Heart right ventricle (tissue), 16 donors: ENCODE data around the gene CAMK1D. TPM values are rescaled to one million over a fixed set of nuclear protein-coding genes. Genes with fewer than 3 reads are reported as not detected.

Experiments
- ATAC-seq, 8 donors: fragments of 200-7000 bp; cut with Tn5 transposase; one replicate each; pipeline ENCODE4 v1.9.1; 2020; ENCODE audit warnings: mild to moderate bottlenecking in 8 of 8, moderate library complexity in 8 of 8, moderate number of reproducible peaks in 1 of 8
- DNase-seq, 2 donors: peaks; one replicate each; pipeline ENCODE4 v3.0.0-alpha.2; 2020
- H3K27ac ChIP-seq, 10 donors: fragments of 200-600 bp; sonication (generic) in 2 of 10; one replicate each; pipeline versions ENCODE4 v1.5.0 to v1.8.0; 2020 to 2022; ENCODE audit warnings: mild to moderate bottlenecking in 3 of 10
- H3K27me3 ChIP-seq, 7 donors: fragments of 200-600 bp; one replicate each; pipeline ENCODE4 v1.8.0; 2021 to 2022; ENCODE audit warnings: mild to moderate bottlenecking in 2 of 7
- H3K36me3 ChIP-seq, 9 donors: fragments of 200-600 bp; sonication (generic) in 1 of 9; one replicate each; pipeline versions ENCODE4 v1.5.0 to v1.8.0; 2020 to 2022; ENCODE audit warnings: mild to moderate bottlenecking in 2 of 9
- H3K4me1 ChIP-seq, 9 donors: fragments of 200-600 bp; sonication (generic) in 1 of 9; one replicate each; pipeline versions ENCODE4 v1.5.0 to v1.8.0; 2020 to 2022; ENCODE audit warnings: mild to moderate bottlenecking in 4 of 9
- H3K4me3 ChIP-seq, 10 donors: fragments of 200-600 bp; sonication (generic) in 2 of 10; one replicate each; pipeline versions ENCODE4 v1.5.0 to v1.8.0; 2020 to 2022; ENCODE audit warnings: mild to moderate bottlenecking in 7 of 10, moderate library complexity in 2 of 10
- H3K9me3 ChIP-seq, 11 donors: fragments of 200-600 bp in 10 of 11; sonication (generic) in 2 of 11; one replicate each; pipeline versions ENCODE4 v1.5.0 to v1.8.0; 2013 to 2022; ENCODE audit warnings: mild to moderate bottlenecking in 2 of 11, control low read depth in 1 of 11, moderate library complexity in 1 of 11
- WGBS, 2 donors: extraction: QIAGEN DNeasy Blood & Tissue Kit; methylation state at CpG; one replicate each; pipeline ENCODE4 v1.1.7; 2013; ENCODE audit warnings: inconsistent platforms in 1 of 2; 5-methylcytosine and 5-hydroxymethylcytosine counted together
- intact Hi-C, 10 donors: fragments of 100-400 bp; cut with DNase I; formaldehyde crosslinking; loops; one replicate each; pipeline versions ENCODE4 v1.11.1 to v1.14.2; 2022
- polyA plus RNA-seq, 2 donors: library from polyadenylated mRNA; stranded (reverse); fragments of 200-250 nt; gene quantifications; one replicate each; pipeline ENCODE4 v1.2.3, GENCODE V29; 2013
- total RNA-seq, 10 donors: library from RNA; stranded (reverse); fragmentation: NEBNext Ultra II Directional in 3 of 10; extraction: Animal tissue kit (Norgen Biotek cat#: 25700) in 3 of 10; gene quantifications; one replicate each; pipeline versions ENCODE4 v1.2.1 to v1.2.4, GENCODE V29; 2021 to 2023
- TF ChIP-seq, protein P1 (sequence below), 9 donors: fragments of 200-600 bp; sonication (generic) in 2 of 9; IDR thresholded peaks; one replicate each; pipeline versions ENCODE4 v1.5.0 to v1.8.0; 2021 to 2022; ENCODE audit warnings: antibody characterized with exemption in 9 of 9, mild to moderate bottlenecking in 5 of 9, moderate library complexity in 1 of 9
- donor health status: Arrhythmogenic right ventricular cardiomyopathy.
- donor health status: ischemic (EF 13 %, LVEDD 7.1; RV severe dilation, severe dysfunction).
- donor health status: healthy with polysubstance abuse.
- donor health status: DM: no; HTN: yes; CAD: no.
- donor health status: DM: no; HTN: no; CAD: no.
- donor health status: ischemic (EF 25% LVEDD 6.9; RV normal size, moderate dysfunction).
- donor health status: ischemic (EF 25% LVEDD 5.7; RV mildly dilated, moderate dysfunction).
- donor health status: healthy.
- donor health status: DM: yes; HTN: yes; CAD: no.
- donor health status: Ischemic cardiomyopathy.
- donor health status: ischemic (EF 35%, LVEDD 5.7; RV mildly dilated, moderate dysfunction).
- donor health status: nonischemic (EF 11% LVEDD 7.7; RV severe dilation, severe dysfunction).
- donor health status: DM: yes; HTN: yes; CAD: no.
- donor health status: PGD.
- donor health status: ischemic (EF 29% LVEDD 5.4; RV normal size, mild dysfunction).
- donor health status: nonischemic (EF 23%, LVEDD 6.1; RV moderate dilation, normal function).

The CAMK1D gene
- total and polyA plus RNA-seq, 12 donors = 1.3 to 17.7 (median 2.6) TPM

DNA sequence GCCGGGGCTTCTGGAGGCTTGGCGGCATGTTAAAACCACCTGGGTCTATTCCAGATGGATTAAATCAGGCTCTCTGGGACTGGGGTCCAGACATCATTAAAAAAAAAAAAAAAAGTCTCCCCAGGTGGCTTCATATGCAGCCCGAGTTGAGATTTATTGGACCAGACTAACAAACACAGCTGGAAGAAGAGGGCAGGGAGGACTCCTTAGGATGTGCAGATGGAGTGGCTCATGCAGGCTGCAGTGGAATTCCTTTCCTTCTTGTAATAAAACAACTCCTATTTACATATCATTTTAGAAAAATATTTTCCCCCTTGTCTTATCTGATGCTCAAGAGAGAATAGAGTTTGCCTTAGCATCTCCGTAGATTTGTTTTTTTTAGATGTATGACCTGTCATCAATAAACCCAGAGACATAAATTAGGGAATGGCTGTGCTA, 238.1 kb downstream of the CAMK1D start:
- H3K4me1 ChIP-seq = peaks cover 0 to 21% (median 0%) of the 10 kb centered on the region in 9 donors
- DNase-seq = no peak
- intact Hi-C loops = no loop called here
- H3K36me3 ChIP-seq = no peaks in the 10 kb centered on the region
- TF ChIP-seq, protein P1, sequence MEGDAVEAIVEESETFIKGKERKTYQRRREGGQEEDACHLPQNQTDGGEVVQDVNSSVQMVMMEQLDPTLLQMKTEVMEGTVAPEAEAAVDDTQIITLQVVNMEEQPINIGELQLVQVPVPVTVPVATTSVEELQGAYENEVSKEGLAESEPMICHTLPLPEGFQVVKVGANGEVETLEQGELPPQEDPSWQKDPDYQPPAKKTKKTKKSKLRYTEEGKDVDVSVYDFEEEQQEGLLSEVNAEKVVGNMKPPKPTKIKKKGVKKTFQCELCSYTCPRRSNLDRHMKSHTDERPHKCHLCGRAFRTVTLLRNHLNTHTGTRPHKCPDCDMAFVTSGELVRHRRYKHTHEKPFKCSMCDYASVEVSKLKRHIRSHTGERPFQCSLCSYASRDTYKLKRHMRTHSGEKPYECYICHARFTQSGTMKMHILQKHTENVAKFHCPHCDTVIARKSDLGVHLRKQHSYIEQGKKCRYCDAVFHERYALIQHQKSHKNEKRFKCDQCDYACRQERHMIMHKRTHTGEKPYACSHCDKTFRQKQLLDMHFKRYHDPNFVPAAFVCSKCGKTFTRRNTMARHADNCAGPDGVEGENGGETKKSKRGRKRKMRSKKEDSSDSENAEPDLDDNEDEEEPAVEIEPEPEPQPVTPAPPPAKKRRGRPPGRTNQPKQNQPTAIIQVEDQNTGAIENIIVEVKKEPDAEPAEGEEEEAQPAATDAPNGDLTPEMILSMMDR (IDR thresholded peaks at IDR 0.05) = no peak
- H3K9me3 ChIP-seq = peaks cover 0 to 5% (median 0%) of the 10 kb centered on the region in 11 donors
- 67 to 72% methylated on average over 4 of the region's 4 CpGs for WGBS, 2 donors
- no peak overlapping the region for H3K27ac ChIP-seq
- H3K27me3 ChIP-seq = no peaks in the 10 kb centered on the region
- no peak for ATAC-seq
- no peak overlapping the region for H3K4me3 ChIP-seq

DNA sequence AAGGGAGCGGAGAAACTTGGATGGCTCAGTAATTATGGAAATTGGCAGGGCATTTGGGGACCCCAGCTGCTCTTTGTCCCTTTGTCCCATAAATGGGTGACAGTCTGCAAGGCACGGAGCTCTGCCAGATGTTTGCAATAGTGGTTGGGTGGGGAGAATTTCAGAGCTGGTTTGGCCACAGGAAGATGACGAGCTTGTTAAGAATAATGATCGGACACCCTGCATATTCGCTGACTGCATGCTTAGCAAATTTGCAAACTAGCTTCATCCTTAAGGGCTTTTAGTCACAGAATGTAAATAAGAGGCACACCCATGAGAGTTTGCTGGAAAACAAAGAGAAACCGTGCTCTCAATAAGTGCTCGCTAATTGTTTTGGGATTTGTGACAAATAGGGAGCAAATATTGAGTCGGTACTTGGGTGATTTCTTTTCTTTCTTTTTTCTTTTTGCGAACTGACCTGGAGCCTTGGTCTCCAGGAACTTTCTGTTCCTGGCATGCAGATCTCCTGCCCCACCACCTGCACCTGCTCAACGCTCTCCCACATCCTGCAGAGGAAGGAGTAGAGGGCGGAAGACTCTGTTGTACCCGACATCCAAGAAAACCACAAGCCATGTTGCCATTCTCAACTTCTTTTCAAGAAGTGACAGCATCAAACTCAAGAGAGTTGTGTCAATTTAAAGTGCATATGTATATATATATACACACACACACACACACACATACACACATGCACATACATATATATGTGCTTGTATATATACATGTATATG, 238.9 kb downstream of the CAMK1D start:
- peaks cover 0 to 4% (median 0%) of the 10 kb centered on the region in 11 donors for H3K9me3 ChIP-seq
- intact Hi-C loops = no loop called here
- H3K4me3 ChIP-seq = no peak overlapping the region
- no peaks in the 10 kb centered on the region for H3K36me3 ChIP-seq
- 75% methylated on average over 12 of the region's 12 CpGs for WGBS, 2 donors
- TF ChIP-seq, protein P1 (IDR thresholded peaks at IDR 0.05) = no peak
- ATAC-seq (no peak), DNase-seq (no peak)
- H3K27ac ChIP-seq = no peak overlapping the region
- peaks cover 0 to 21% (median 0%) of the 10 kb centered on the region in 9 donors for H3K4me1 ChIP-seq
- no peaks in the 10 kb centered on the region for H3K27me3 ChIP-seq

DNA sequence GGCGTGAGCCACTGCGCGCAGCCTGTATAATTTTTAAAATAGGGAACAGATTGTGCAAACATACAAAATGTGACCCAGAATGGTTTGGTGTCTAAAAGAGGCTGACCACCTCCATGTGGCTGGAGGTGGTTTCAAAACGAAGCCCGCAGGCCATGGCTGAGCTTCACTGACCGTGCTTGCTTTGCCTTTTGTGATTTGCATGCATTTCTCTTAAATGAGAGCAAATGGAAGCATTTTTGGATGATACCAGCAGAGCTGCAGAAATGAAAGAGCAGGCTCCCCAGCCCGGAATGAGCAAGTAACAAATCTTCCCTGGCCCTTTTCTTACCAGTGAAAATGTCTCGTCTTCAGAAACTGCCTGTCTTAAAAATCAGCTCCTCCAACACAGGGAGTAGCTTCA, 239.9 kb downstream of the CAMK1D start:
- Histone ChIP-seq H3K36me3 (no peaks in the 10 kb centered on the region), H3K9me3 (peaks cover 0 to 4% (median 0%) of the 10 kb centered on the region in 11 donors), H3K4me3 (no peak overlapping the region), H3K4me1 (peaks cover 0 to 22% (median 0%) of the 10 kb centered on the region in 9 donors), H3K27me3 (no peaks in the 10 kb centered on the region), H3K27ac (no peak overlapping the region)
- ATAC-seq (no peak), DNase-seq (no peak)
- 89 to 95% methylated on average over 8 of the region's 8 CpGs for WGBS, 2 donors
- TF ChIP-seq, protein P1 (IDR thresholded peaks at IDR 0.05) = no peak
- intact Hi-C loops = no loop called here

DNA sequence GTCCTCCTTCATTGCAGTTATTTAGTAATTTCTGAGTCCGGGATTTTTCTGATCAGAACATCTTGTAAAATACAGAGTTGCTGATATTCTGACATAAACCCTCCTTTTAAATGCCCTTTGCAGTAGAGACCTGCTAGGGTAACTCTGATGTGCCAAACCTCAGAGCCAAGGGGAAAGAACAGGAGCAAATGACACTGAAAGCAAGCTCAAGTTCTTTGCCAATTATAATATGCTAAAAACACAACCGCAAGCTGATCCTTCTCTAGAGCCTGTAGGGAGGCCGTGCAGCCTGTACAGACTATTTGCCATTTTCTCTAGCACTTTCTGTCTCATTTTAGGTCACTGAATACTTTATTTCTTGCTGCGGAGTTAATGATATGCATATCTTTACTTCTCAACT, 240.4 kb downstream of the CAMK1D start:
- 81 to 87% methylated on average over 4 of the region's 4 CpGs for WGBS, 2 donors

More for the DNA sequence above, 240.4 kb downstream of the CAMK1D start:
- no peak overlapping the region for H3K4me3 ChIP-seq
- intact Hi-C loops = no loop called here
- H3K9me3 ChIP-seq = peaks cover 0 to 4% (median 0%) of the 10 kb centered on the region in 11 donors
- H3K27me3 ChIP-seq = no peaks in the 10 kb centered on the region
- peaks cover 0 to 27% (median 0%) of the 10 kb centered on the region in 9 donors for H3K4me1 ChIP-seq
- H3K36me3 ChIP-seq = no peaks in the 10 kb centered on the region
- no peak overlapping the region for H3K27ac ChIP-seq
- TF ChIP-seq, protein P1 (IDR thresholded peaks at IDR 0.05) = no peak
- ATAC-seq (no peak), DNase-seq (no peak)
